ENCODE measurements around the gene MMP8. TPM values are rescaled to one million over a fixed set of nuclear protein-coding genes. Genes with fewer than 3 reads are reported as not detected.

Gene MMP8
- total and polyA plus RNA-seq, 10 of the 15 experiments (the other 5 are each of a cell fraction or from before 2014, with no cell fraction given), result 0.01 TPM; not detected in 9

- TF ChIP-seq CEBPZ (IDR thresholded peaks at IDR 0.05; ENCODE audit: low read depth, low read length) (no peak), MXI1 (IDR thresholded peaks at IDR 0.05; ENCODE audit: low read depth, low read length) (no peak), ZNF24 (IDR thresholded peaks at IDR 0.05) (no peak), IRF4 (IDR thresholded peaks at IDR 0.05; ENCODE audit: low read depth, low read length) (no peak), EED (IDR thresholded peaks at IDR 0.05; ENCODE audit: low read depth) (no peak), IKZF1 (conservative IDR thresholded peaks at IDR 0.05) (no peak), ZNF622 (IDR thresholded peaks at IDR 0.05) (no peak), POU2F2 (IDR thresholded peaks at IDR 0.05; ENCODE audit: borderline replicate concordance, low read depth, low read length) (no peak)
- TF ChIP-seq, protein P1, sequence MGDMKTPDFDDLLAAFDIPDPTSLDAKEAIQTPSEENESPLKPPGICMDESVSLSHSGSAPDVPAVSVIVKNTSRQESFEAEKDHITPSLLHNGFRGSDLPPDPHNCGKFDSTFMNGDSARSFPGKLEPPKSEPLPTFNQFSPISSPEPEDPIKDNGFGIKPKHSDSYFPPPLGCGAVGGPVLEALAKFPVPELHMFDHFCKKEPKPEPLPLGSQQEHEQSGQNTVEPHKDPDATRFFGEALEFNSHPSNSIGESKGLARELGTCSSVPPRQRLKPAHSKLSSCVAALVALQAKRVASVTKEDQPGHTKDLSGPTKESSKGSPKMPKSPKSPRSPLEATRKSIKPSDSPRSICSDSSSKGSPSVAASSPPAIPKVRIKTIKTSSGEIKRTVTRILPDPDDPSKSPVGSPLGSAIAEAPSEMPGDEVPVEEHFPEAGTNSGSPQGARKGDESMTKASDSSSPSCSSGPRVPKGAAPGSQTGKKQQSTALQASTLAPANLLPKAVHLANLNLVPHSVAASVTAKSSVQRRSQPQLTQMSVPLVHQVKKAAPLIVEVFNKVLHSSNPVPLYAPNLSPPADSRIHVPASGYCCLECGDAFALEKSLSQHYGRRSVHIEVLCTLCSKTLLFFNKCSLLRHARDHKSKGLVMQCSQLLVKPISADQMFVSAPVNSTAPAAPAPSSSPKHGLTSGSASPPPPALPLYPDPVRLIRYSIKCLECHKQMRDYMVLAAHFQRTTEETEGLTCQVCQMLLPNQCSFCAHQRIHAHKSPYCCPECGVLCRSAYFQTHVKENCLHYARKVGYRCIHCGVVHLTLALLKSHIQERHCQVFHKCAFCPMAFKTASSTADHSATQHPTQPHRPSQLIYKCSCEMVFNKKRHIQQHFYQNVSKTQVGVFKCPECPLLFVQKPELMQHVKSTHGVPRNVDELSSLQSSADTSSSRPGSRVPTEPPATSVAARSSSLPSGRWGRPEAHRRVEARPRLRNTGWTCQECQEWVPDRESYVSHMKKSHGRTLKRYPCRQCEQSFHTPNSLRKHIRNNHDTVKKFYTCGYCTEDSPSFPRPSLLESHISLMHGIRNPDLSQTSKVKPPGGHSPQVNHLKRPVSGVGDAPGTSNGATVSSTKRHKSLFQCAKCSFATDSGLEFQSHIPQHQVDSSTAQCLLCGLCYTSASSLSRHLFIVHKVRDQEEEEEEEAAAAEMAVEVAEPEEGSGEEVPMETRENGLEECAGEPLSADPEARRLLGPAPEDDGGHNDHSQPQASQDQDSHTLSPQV (IDR thresholded peaks at IDR 0.05), result no peak
These were observed 5.4 kb upstream of the MMP8 start (continued) for GRCh38 chr11:102729849-102730815.

All from GM12878 (cell line).